HL-60 (cell line): ENCODE data around the gene LRRC30.

ENCODE experiments used
- CTCF ChIP-seq: IDR thresholded peaks from one replicate; pipeline ENCODE4 v1.5.1; 2011; ENCODE audit warnings: low read length, control low read depth, inconsistent platforms; ENCODE audit not compliant: insufficient read depth
- POLR2AphosphoS5 ChIP-seq: IDR thresholded peaks from 2 replicates; pipeline ENCODE4 v1.6.1; 2012; ENCODE audit warnings: low read depth
- REST ChIP-seq: IDR thresholded peaks from 2 replicates; pipeline ENCODE4 v1.6.1; 2012; ENCODE audit warnings: low read depth; ENCODE audit not compliant: insufficient replicate concordance
- SPI1 ChIP-seq: IDR thresholded peaks from 2 replicates; pipeline ENCODE4 v1.6.1; 2012; ENCODE audit warnings: low read depth, mild to moderate bottlenecking, borderline replicate concordance

GRCh38 chr18:7190547-7191156 is 40.2 kb upstream of the LRRC30 start:
- TF ChIP-seq POLR2AphosphoS5: no peak
- no peak for TF ChIP-seq CTCF
- no peak for TF ChIP-seq SPI1
- TF ChIP-seq REST: no peak
